ENCODE data around the gene HSF2BP. TPM values are rescaled to one million over a fixed set of nuclear protein-coding genes. Genes with fewer than 3 reads are reported as not detected.

The HSF2BP gene
- total RNA-seq, 4 donors from 2014 or later: 0.35 to 0.67 TPM; not detected in 2

DNA sequence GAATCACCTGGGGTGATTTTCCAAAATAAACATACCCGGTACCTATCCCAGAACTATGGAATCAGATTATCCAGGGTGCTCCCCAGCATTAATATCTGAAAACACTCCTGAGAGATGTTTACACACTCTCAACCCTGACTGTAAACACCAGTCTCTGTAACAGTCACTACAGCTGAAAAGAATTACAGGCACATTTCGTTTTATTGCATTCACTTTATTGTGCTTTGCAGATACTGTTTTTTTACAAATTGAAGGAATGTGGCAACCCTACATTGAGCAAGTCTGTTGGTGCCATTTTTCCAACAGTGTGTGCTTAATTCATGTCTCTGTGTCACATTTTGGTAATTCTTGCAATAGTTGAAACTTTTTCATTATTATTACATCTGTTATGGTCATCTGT is 31.8 kb downstream of the HSF2BP start:
- no peak overlapping the region for H3K27ac ChIP-seq

DNA sequence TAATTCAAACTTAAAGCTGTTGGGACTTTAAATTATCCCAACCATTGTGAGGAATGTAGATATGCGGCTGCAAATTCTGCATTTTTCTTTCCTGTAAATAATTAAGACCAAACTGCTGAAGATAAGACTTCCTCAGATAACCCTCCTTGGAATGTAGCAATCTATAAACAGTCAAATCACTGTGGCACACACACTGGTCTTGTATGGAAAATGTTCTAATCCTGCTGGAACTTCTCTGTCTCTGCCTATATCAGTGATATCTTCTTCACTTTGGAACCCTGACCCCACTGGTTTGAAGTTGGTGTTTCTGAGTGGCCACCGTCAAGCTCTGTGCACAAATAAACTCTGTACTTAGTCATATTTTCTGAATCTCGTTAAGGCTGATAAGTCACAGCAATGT is 32.9 kb downstream of the HSF2BP start:
- no peak overlapping the region for H3K4me3 ChIP-seq
- no peaks in the 10 kb centered on the region for H3K4me1 ChIP-seq
- no peaks in the 10 kb centered on the region for H3K36me3 ChIP-seq
- no peak for DNase-seq
- TF ChIP-seq POLR2A (IDR thresholded peaks at IDR 0.05): no peak
- TF ChIP-seq, protein P1, sequence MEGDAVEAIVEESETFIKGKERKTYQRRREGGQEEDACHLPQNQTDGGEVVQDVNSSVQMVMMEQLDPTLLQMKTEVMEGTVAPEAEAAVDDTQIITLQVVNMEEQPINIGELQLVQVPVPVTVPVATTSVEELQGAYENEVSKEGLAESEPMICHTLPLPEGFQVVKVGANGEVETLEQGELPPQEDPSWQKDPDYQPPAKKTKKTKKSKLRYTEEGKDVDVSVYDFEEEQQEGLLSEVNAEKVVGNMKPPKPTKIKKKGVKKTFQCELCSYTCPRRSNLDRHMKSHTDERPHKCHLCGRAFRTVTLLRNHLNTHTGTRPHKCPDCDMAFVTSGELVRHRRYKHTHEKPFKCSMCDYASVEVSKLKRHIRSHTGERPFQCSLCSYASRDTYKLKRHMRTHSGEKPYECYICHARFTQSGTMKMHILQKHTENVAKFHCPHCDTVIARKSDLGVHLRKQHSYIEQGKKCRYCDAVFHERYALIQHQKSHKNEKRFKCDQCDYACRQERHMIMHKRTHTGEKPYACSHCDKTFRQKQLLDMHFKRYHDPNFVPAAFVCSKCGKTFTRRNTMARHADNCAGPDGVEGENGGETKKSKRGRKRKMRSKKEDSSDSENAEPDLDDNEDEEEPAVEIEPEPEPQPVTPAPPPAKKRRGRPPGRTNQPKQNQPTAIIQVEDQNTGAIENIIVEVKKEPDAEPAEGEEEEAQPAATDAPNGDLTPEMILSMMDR (IDR thresholded peaks at IDR 0.05): no peak
- H3K9me3 ChIP-seq: peaks cover 0 to 1% (median 0%) of the 10 kb centered on the region in 4 donors
- no peak overlapping the region for H3K27ac ChIP-seq
- H3K27me3 ChIP-seq: no peaks in the 10 kb centered on the region

More for the DNA sequence above, 31.8 kb downstream of the HSF2BP start:
- TF ChIP-seq, protein P1 (IDR thresholded peaks at IDR 0.05): no peak
- no peak for TF ChIP-seq POLR2A (IDR thresholded peaks at IDR 0.05)
- DNase-seq: no peak
- Histone ChIP-seq H3K36me3 (no peaks in the 10 kb centered on the region), H3K9me3 (no peaks in the 10 kb centered on the region), H3K4me1 (no peaks in the 10 kb centered on the region), H3K27me3 (no peaks in the 10 kb centered on the region), H3K4me3 (no peak overlapping the region)

DNA sequence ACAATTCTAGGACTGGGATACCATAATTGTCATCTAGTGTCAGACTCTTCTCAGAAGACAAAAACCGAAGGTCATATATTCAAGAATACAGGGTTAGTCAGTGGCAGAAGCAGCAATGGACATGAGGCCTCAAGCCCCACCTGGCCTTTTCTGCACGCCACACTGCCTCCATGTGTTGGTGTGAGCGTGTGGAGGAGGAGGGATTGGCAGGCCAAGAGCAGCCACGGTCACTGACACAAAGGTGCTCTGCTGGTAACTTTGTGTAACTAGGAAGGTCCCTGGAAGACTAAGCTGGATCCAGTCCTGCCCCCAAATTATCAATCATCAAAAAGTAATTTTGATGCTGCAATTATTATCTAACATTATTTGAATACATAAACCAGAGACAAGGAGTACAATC is 34.9 kb downstream of the HSF2BP start:
- no peak for DNase-seq
- TF ChIP-seq POLR2A (IDR thresholded peaks at IDR 0.05): no peak
- TF ChIP-seq, protein P1 (IDR thresholded peaks at IDR 0.05): no peak
- H3K4me1 ChIP-seq: no peaks in the 10 kb centered on the region
- H3K4me3 ChIP-seq: no peak overlapping the region
- no peaks in the 10 kb centered on the region for H3K36me3 ChIP-seq
- peaks cover 0 to 16% (median 0%) of the 10 kb centered on the region in 4 donors for H3K9me3 ChIP-seq
- H3K27me3 ChIP-seq: no peaks in the 10 kb centered on the region
- H3K27ac ChIP-seq: no peak overlapping the region

DNA sequence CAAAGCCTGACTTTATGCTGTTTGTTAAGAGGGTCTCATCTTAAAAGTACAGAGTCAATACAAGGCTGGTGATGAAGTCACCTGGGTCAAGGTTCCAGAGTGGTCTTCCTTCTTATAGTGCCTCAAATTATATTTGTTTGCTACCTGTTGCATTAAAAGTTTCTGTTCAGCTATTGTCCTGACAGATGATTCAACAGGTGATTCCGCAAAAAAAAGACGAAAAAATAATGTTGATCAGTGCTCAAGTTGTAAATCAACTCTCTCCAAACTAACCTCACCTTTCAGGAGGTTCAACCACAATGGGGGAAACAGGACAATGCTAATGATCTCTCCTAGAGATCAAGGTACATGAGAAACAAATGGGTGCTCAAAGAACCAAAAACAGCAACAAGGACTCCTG is 35.7 kb downstream of the HSF2BP start:
- no peaks in the 10 kb centered on the region for H3K27me3 ChIP-seq
- DNase-seq: no peak
- TF ChIP-seq, protein P1 (IDR thresholded peaks at IDR 0.05): no peak
- no peak for TF ChIP-seq POLR2A (IDR thresholded peaks at IDR 0.05)
- peaks cover 0 to 16% (median 0%) of the 10 kb centered on the region in 4 donors for H3K9me3 ChIP-seq
- H3K27ac ChIP-seq: no peak overlapping the region
- no peaks in the 10 kb centered on the region for H3K4me1 ChIP-seq
- H3K4me3 ChIP-seq: no peak overlapping the region
- H3K36me3 ChIP-seq: no peaks in the 10 kb centered on the region

DNA sequence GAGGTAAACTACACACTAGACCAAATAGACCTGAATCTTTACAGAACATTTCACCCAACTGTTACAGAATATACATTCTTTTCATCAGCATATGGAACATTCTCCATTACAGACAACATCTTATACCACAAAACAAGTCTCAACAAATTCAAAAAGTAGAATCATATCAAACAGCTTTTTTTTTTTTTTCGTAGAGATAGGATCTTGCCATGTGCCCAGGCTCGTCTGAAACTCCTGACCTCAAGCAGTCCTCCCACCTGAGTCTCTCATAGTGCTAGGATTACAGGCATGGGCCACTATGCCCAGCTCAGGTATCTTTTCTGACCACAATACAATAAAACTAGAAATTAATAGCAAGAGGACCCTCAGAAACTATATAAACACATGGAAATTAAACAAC is 36.5 kb downstream of the HSF2BP start:
- no peak for DNase-seq
- no peak overlapping the region for H3K27ac ChIP-seq
- no peaks in the 10 kb centered on the region for H3K27me3 ChIP-seq
- no peaks in the 10 kb centered on the region for H3K36me3 ChIP-seq
- peaks cover 0 to 16% (median 0%) of the 10 kb centered on the region in 4 donors for H3K9me3 ChIP-seq
- no peak overlapping the region for H3K4me3 ChIP-seq
- TF ChIP-seq, protein P1 (IDR thresholded peaks at IDR 0.05): no peak
- TF ChIP-seq POLR2A (IDR thresholded peaks at IDR 0.05): no peak
- no peaks in the 10 kb centered on the region for H3K4me1 ChIP-seq

DNA sequence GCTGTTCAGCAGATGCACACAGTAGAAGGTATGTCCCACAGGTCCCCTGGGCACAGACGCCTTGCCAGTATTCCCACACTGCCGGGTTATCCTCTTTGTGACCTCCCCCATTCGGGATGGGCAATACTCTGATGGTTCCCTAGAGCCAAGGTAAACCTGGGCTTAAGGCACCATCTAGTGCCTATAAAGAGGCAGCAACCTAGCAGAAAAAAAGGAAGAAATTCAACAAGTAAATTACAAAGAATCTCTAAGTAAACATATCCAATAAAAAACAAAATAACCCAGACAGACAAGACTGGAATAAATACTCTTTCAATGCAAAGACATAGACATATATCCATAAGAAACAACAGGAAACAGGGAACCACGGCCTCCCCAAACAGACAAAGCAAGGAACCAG is 39.4 kb downstream of the HSF2BP start:
- DNase-seq: no peak

More for the DNA sequence above, 39.4 kb downstream of the HSF2BP start:
- TF ChIP-seq, protein P1 (IDR thresholded peaks at IDR 0.05): peak in 4 of 6 experiments; percentile 17 to 71 (median 60)
- TF ChIP-seq POLR2A (IDR thresholded peaks at IDR 0.05): no peak
- H3K9me3 ChIP-seq: peaks cover 0 to 16% (median 0%) of the 10 kb centered on the region in 4 donors
- no peaks in the 10 kb centered on the region for H3K36me3 ChIP-seq
- H3K27ac ChIP-seq: peak overlapping the region in 3 of 4 donors; percentile 32 to 88 (median 79)
- no peaks in the 10 kb centered on the region for H3K27me3 ChIP-seq
- no peak overlapping the region for H3K4me3 ChIP-seq
- H3K4me1 ChIP-seq: no peaks in the 10 kb centered on the region
